Femur (tissue), 1 donor: ENCODE measurements around the gene TMEM107.
"Not testable (repeated sequence)": the region's sequence is repeated elsewhere in the genome, so short reads cannot be mapped to it uniquely, and the experiment has no call there.

ENCODE experiments used
- DNase-seq: peaks from one replicate; pipeline ENCODE4 v3.0.0-alpha.2; 2017

TMEM107 gene

DNA sequence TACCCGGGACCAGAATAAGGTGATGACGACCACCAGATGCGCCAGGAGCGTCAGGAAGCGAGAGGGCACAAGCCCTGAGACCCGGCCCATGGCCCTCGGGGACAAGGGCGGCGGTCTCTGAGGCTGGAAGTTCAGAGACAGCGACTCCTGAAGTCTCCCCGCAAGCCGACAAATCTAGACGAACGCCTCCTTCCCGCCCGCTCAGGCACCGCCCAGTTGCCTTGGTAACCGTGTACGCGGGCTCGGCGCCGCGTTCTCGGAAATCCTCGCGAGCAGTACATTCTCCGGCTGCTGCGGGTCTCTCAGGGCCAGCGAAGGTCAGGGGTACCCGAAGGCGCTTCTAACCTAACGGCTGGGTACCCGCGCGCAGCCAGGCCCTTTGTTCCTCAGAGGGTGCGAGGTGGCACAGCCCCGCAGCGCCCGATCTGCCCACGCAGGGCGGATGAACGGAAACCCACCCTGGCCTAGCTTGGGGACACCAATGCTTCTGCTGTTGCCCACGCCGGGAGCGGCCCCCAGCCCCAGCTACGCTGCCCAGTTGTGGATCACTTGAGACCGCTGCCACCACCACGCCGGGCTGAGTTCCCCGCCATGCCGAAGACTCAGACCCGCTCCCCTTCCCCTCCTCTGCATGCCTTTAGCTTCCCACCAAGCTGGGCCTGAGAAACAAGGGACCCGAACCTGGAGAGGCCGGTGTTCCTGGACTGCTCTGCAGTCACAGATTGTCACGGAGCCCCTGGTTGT is at the start of gene TMEM107:
Gene TMEM107 (minus strand): TSS at position 184 of the 744 bp plus-strand sequence. CDS start 94 bp downstream, at position 90.
- DNase-seq, result peak; percentile 94

- DNase-seq, result peak; percentile 38
Observed at GRCh38 chr17:8224891-8225812, 49.0 kb upstream of the TMEM107 start.

DNA sequence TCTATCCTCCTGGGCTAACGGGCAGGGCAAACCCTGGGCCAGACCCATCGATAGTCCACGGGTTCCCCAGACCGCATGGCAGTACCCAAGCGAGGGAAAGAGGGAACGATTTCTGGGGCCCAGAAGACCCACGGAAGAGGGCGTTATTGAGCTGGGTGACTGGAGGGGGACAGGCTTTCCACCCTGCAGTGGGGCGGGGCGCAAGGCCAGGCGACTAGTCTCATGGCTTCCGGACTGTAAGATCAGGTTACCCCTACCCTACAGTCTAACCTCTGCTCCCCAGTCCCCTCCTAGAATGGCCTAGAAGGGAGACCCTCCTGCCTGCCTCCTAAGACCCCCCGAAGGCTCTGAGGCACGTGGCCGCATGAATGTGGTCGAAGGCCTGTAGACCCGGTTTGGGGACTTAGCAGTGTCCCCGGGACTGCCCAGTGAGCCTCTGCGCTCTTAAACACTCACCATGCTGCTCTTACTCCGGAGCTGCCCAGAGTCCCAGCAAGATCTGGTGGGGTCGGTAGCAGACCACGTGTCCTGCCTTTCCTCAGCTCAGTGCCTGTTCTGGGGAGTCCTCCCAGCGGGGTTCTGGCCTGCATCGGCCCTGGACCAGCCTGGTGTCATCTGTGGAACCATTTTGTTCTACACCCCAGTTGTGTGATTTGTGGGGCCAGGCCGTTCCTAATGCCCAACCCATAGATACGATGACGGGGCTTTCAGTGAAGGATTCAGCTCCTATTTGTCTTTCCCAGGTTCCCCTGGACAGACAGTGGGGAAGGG is 47.4 kb upstream of the TMEM107 start:
- peak; percentile 81 for DNase-seq

DNA sequence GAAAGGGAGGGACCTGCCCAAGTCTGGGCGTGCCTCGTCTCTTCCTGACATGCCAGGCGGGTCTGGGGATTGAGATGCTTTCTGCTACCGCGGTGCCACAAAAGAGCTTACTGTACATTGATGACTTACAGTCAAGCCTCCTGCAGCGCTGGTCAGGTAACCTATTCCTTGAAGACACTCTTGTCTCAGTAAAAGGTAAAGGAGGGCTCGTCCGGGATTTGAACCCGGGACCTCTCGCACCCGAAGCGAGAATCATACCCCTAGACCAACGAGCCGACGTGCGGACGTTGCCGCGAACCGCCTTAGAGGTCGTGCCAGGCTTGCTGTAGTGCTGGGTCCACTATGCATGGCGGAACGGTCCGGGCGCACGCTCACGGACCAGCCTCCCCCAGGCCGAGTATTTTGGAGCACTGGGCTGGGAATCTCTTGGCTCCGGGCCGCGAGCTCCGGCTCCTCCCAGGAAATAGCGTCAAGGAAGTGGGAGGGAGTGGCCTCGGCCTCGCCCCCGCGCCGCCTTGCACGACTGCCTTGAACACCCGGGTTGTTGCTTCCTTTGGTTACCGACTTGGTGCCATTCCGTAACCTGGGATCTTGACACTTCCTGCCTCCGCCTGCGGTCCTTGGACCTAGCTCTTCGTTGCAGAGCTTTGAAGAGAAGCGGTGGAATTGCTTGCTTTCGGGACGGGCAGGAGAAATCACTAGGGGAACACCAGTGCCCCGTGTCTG is 46.6 kb upstream of the TMEM107 start:
- peak; percentile 97 for DNase-seq

DNA sequence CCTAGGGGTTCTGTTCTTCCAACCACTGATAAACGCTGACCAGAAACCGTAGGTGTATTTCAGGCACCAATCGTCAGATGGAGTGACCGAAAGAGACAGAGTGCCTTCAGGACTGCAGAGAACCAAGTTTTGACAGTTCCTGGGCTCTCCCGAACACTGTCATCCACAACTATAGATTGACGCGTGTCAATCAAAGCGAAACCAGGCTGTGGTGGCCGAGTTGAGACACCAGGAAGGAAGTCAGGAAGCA is 46.1 kb upstream of the TMEM107 start:
- no peak for DNase-seq

- peak; percentile 95 for DNase-seq
Observed at GRCh38 chr17:8221663-8222379, 45.6 kb upstream of the TMEM107 start.

- peak; percentile 97 for DNase-seq
Observed at GRCh38 chr17:8220783-8221662, 44.8 kb upstream of the TMEM107 start.

- DNase-seq, result not testable (repeated sequence)
Observed at GRCh38 chr17:8214000-8214399, 37.8 kb upstream of the TMEM107 start.

- no peak for DNase-seq
Observed at GRCh38 chr17:8212312-8213180, 36.4 kb upstream of the TMEM107 start.

GRCh38 chr17:8210761-8211458 is 34.7 kb upstream of the TMEM107 start:
- DNase-seq, result no peak

GRCh38 chr17:8209907-8210760 is 34.0 kb upstream of the TMEM107 start, which contains the start of gene AURKB:
TSS of gene AURKB (minus strand) at chr17:8210575. CDS start at chr17:8210224, 351 bp downstream.
- peak; percentile 98 for DNase-seq

DNA sequence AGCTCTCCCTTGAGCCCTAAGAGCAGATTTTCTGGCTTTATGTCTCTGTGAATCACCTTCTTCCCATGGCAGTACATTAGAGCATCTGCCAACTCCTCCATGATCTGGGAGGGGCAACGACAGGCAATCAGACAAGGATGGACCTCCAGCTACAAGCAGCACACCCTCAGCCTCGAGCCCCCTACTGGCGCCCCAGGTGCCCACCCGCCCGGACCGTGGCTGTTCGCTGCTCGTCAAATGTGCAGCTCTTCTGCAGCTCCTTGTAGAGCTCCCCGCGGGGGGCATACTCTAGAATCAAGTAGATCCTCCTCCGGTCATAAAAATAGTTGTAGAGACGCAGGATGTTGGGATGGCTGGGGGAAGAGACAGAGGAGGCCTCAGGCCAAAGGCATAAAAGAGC is 30.4 kb upstream of the TMEM107 start:
- no peak for DNase-seq

- no peak for DNase-seq
Observed at GRCh38 chr17:8204761-8205555, 28.8 kb upstream of the TMEM107 start.

DNA sequence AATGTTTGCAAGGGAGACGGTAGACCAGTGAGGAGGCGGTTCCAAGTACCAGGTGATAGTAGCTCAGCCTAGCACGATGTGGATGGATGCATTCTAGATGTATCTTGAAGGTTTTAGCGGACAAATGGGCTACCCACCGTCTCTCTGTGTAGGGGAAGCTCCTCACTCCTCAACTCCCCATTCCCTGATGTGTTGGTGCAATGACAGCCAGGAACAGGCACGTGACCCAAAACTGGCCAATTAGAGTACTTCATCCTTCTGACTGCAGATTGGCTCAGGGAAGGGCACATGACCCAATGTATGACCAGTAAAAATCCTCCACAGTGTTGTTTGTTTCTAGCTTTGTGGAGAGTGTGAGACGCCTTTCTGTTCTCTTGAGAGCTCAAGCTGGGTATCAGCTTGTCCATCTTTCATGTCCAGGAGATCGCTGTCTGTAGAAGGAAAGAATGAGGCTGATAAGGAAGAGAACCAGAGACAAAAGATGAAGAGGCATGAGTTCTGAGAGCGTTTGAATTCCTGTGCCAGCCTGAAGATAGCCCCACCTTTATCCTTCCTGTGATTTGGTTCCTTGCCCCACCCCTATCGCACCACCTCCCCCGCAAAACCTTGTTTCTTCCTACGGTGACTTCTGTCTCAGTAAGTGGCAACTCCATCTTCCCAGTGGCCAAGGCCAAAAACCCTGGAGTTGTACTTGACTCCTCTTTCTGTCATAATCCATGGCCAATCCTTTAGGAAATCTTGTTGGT is 16.1 kb upstream of the TMEM107 start:
- peak; percentile 90 for DNase-seq

DNA sequence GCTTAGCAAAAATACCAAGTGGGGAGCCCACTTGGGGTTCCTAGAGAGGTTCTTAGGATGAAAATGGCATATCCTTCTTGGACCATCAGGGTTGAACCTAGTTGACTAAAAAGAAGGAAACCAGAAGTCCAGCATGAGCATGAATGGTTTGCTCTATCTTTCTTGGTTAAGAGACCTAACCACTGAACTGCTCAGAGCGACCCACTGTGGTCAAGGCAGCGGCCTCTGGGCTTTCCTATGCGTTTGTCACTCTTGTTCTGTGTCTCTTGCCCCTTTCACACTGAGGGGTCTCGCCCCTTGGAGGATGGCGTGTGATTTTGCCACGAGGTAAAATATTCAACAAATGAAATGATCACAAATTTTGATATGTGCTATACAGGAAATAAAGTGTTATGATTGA is 14.3 kb upstream of the TMEM107 start:
- DNase-seq, result no peak

DNA sequence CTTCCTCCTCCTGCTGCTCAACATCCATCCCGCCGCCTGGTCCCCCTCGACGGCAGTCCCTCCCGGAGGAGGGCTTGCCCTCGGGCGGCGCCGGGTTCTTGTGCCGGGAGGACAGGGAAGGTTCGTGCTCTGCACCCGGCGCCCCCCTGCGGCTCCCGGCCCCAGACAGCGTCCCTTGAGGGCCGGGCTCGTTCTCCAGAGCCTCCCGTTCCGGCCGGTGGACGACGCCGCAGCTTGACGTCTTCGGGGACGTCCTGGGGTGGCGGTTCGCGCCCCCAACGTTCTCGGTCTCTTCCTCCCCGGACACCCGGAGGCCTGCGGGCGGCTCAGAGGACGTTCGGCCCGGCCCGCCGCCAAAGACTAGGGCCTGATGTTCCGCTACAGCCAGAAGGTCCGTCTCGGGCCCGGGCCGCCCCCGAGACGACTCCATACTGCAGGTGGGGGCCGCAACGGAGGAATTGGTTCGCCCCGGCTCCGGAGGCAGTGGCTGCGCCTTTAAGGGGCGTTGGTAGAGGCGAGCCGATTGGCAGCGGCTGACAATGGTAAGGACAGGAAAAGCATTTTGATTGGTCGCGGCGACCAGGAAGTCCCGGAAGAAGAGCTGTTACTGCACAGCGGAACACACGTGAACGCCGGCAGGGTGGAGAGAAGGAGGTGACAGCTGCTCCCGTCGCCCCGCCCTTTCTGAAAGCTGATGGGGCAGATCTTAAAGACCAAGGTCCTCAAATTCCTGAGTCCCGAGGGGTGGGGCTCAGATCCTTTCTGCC is 13.7 kb upstream of the TMEM107 start, which contains the start of gene BORCS6:
Gene BORCS6 (minus strand): TSS at position 470 of the 767 bp plus-strand sequence. CDS start 40 bp downstream, at position 430.
- peak; percentile 98 for DNase-seq
